ENCODE data around the gene CALN1. TPM values are rescaled to one million over a fixed set of nuclear protein-coding genes. Genes with fewer than 3 reads are reported as not detected.

Gene CALN1
- total and polyA plus RNA-seq, 9 of the 15 experiments (the other 6 are each of a cell fraction or from before 2014, with no cell fraction given) = 1.4 to 7.5 (median 3.3) TPM

DNA sequence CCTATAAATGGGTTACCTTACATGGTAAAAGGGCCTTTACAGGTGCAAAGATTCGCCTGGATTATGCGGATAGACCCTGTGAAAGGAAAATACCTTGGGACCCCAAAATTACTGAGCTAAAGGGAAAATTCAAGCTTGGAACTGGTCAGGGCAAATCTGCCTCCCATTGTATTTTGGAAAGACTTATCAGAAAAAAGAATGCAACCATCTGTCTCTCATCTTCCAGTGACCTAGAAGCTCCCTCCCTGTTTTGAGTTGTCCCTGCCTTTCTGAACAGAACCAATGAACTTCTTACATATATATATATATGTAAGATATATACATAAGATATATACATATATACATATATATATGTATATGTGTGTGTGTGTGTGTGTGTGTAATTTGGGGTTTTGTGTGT is 583.8 kb downstream of the CALN1 start:
- peaks cover 0 to 6% of the 10 kb centered on the region in 2 experiments; a peak in 1 of 5 replicates for H3K27me3 ChIP-seq (ENCODE audit: control insufficient read depth in 2 of 2, insufficient read depth in 2 of 2, low read length in 2 of 2)
- no peak overlapping the region for H2AFZ ChIP-seq (ENCODE audit: low read depth, low read length)
- DNase-seq (ENCODE audit: extremely low read depth in 1 of 4, low spot score in 3 of 4) (no peak), ATAC-seq (no peak), FAIRE-seq (no peak)
- no peak overlapping the region for H3K4me2 ChIP-seq (ENCODE audit: insufficient read depth, low read length)
- H4K20me1 ChIP-seq (replicated peaks; ENCODE audit: control insufficient read depth, insufficient read depth, low read length) = no peaks in the 10 kb centered on the region
- H3K9ac ChIP-seq (ENCODE audit: insufficient read depth in 1 of 2, low read depth in 2 of 2, low read length in 2 of 2) = no peak overlapping the region
- no peaks in the 10 kb centered on the region for H3K9me3 ChIP-seq (replicated peaks; ENCODE audit: control insufficient read depth, insufficient read depth, low read depth, low read length)
- H3K79me2 ChIP-seq (ENCODE audit: control insufficient read depth, insufficient read depth, low read length) = no peaks in the 10 kb centered on the region
- no peaks in the 10 kb centered on the region for H3K36me3 ChIP-seq (ENCODE audit: control insufficient read depth, insufficient read depth, low read length)
- intact Hi-C loops (cut with micrococcal nuclease) = no loop called here
- TF ChIP-seq, protein P1, sequence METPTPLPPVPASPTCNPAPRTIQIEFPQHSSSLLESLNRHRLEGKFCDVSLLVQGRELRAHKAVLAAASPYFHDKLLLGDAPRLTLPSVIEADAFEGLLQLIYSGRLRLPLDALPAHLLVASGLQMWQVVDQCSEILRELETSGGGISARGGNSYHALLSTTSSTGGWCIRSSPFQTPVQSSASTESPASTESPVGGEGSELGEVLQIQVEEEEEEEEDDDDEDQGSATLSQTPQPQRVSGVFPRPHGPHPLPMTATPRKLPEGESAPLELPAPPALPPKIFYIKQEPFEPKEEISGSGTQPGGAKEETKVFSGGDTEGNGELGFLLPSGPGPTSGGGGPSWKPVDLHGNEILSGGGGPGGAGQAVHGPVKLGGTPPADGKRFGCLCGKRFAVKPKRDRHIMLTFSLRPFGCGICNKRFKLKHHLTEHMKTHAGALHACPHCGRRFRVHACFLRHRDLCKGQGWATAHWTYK (CRISPR knock-in tag; IDR thresholded peaks at IDR 0.05) = no peak
- TF ChIP-seq ZNF436 (CRISPR knock-in tag; IDR thresholded peaks at IDR 0.05) = no peak
- no peak for TF ChIP-seq THRAP3 (IDR thresholded peaks at IDR 0.05; ENCODE audit: borderline replicate concordance)
- 13% methylated on average over 2 of the region's 2 CpGs for WGBS (ENCODE audit: insufficient coverage, low coverage, missing lambda C conversion rate)
- no peaks in the 10 kb centered on the region for H3K4me1 ChIP-seq (replicated peaks in 1 of 2; ENCODE audit: control insufficient read depth in 2 of 2, insufficient read depth in 2 of 2, low read length in 2 of 2)
- CTCF ChIA-PET (ENCODE audit: low intra/inter-chr PET ratio) = no interaction called here
- in situ Hi-C loops (cut with MboI) = no loop called here
- POLR2A ChIA-PET = no interaction called here
- peaks cover 3% of the 10 kb centered on the region for H3K9me1 ChIP-seq (ENCODE audit: control insufficient read depth, insufficient read depth, low read length)
- no peak overlapping the region for H3K27ac ChIP-seq (ENCODE audit: extremely low read depth, low read depth, low read length)
- no peak overlapping the region for H3K4me3 ChIP-seq
- no TSS peak for BruUV-seq (replicated peaks)

DNA sequence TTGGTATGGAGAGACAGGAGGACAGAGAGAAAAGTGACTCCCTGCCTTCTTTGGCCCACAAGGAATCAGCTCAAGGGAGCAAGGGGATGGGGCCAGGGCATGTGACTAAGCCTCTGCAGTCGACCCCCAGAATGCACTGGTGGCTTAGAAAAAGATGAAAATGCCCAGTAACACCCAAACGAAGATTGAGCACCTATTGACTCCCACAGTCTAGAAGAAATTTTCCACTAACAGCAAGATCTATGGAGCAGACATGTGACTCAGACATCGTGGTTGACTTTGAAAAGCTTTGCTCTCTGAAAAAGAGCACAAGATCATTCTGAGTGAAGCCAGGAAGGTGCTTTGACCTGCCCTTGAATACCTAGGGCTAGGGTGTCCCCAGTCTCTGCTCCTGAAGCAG is 586.0 kb downstream of the CALN1 start:
- 2% methylated on average over 3 of the region's 3 CpGs for WGBS (ENCODE audit: insufficient coverage, low coverage, missing lambda C conversion rate)
- no TSS peak for BruUV-seq (replicated peaks)
- Histone ChIP-seq H3K4me2 (ENCODE audit: insufficient read depth, low read length) (no peak overlapping the region), H3K9me1 (ENCODE audit: control insufficient read depth, insufficient read depth, low read length) (peaks cover 3% of the 10 kb centered on the region), H3K4me1 (replicated peaks in 1 of 2; ENCODE audit: control insufficient read depth in 2 of 2, insufficient read depth in 2 of 2, low read length in 2 of 2) (no peaks in the 10 kb centered on the region), H3K36me3 (ENCODE audit: control insufficient read depth, insufficient read depth, low read length) (no peaks in the 10 kb centered on the region), H3K9ac (ENCODE audit: insufficient read depth in 1 of 2, low read depth in 2 of 2, low read length in 2 of 2) (no peak overlapping the region), H4K20me1 (replicated peaks; ENCODE audit: control insufficient read depth, insufficient read depth, low read length) (no peaks in the 10 kb centered on the region), H3K9me3 (replicated peaks; ENCODE audit: control insufficient read depth, insufficient read depth, low read depth, low read length) (no peaks in the 10 kb centered on the region), H3K4me3 (no peak overlapping the region), H3K79me2 (ENCODE audit: control insufficient read depth, insufficient read depth, low read length) (no peaks in the 10 kb centered on the region), H3K27ac (ENCODE audit: extremely low read depth, low read depth, low read length) (no peak overlapping the region), H3K27me3 (ENCODE audit: control insufficient read depth in 2 of 2, insufficient read depth in 2 of 2, low read length in 2 of 2) (peaks cover 0 to 6% of the 10 kb centered on the region in 2 experiments; a peak in 1 of 5 replicates), H2AFZ (ENCODE audit: low read depth, low read length) (no peak overlapping the region)
- CTCF ChIA-PET (ENCODE audit: low intra/inter-chr PET ratio) = no interaction called here
- POLR2A ChIA-PET = no interaction called here
- DNase-seq (ENCODE audit: extremely low read depth in 1 of 4, low spot score in 3 of 4) = no peak
- ATAC-seq = no peak
- in situ Hi-C loops (cut with MboI) = no loop called here
- FAIRE-seq = no peak
- intact Hi-C loops (cut with micrococcal nuclease) = no loop called here
- TF ChIP-seq CREBBP (IDR thresholded peaks at IDR 0.05; ENCODE audit: low read depth, low read length) (no peak), SMAD4 (CRISPR knock-in tag; conservative IDR thresholded peaks at IDR 0.05) (no peak), ZSCAN29 (IDR thresholded peaks at IDR 0.05) (no peak), POU5F1 (IDR thresholded peaks at IDR 0.05; ENCODE audit: borderline replicate concordance, low read depth, low read length, partially characterized antibody) (no peak), ZNF740 (CRISPR knock-in tag; IDR thresholded peaks at IDR 0.05) (no peak), ZNF740 (tag; IDR thresholded peaks at IDR 0.05) (no peak), E2F1 (CRISPR knock-in tag; IDR thresholded peaks at IDR 0.05) (no peak), BRF1 (IDR thresholded peaks at IDR 0.05; ENCODE audit: borderline replicate concordance, extremely low read depth, insufficient read length) (no peak)
- TF ChIP-seq, protein P2, sequence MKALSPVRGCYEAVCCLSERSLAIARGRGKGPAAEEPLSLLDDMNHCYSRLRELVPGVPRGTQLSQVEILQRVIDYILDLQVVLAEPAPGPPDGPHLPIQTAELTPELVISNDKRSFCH (CRISPR knock-in tag; IDR thresholded peaks at IDR 0.05) = no peak
- TF ChIP-seq, protein P2 (tag; IDR thresholded peaks at IDR 0.05) = no peak
